HFFc6 (cell line): Measurements from ENCODE around the gene BACE2. TPM values are rescaled to one million over a fixed set of nuclear protein-coding genes. Genes with fewer than 3 reads are reported as not detected.

ENCODE experiments used
- DNase-seq: peaks from one replicate; pipeline ENCODE4 v3.0.0-alpha.2; 2018
- H3K27ac Mint-ChIP-seq: 2 replicates; pipeline ENCODE4 v1.8.0; 2020; ENCODE audit warnings: mild to moderate bottlenecking, mixed read lengths
- H3K27me3 Mint-ChIP-seq: 2 replicates; pipeline ENCODE4 v1.8.0; 2021; ENCODE audit warnings: mild to moderate bottlenecking, moderate library complexity, mixed read lengths; ENCODE audit not compliant: insufficient read depth
- H3K36me3 Mint-ChIP-seq: 2 replicates; pipeline ENCODE4 v1.8.0; 2021; ENCODE audit warnings: low read depth, mixed read lengths
- H3K4me1 Mint-ChIP-seq: 2 replicates; pipeline ENCODE4 v1.8.0; 2020; ENCODE audit warnings: low read depth, mixed read lengths
- H3K4me3 Mint-ChIP-seq: 2 replicates; pipeline ENCODE4 v1.8.0; 2020; ENCODE audit warnings: mild to moderate bottlenecking, moderate library complexity, mixed read lengths
- H3K9me3 Mint-ChIP-seq: 2 replicates; pipeline ENCODE4 v1.8.0; 2020; ENCODE audit warnings: mild to moderate bottlenecking, mixed read lengths
- CTCF ChIP-seq: fragments of 200-600 bp; sonication (generic); IDR thresholded peaks from 2 replicates; pipeline ENCODE4 v1.5.0; 2021; ENCODE audit warnings: antibody characterized with exemption, mild to moderate bottlenecking
- total RNA-seq, 6 experiments: library from RNA; stranded (reverse); fragmentation: NEBNext Ultra II Directional; extraction: Animal tissue kit (Norgen Biotek cat#: 25700); gene quantifications; 2 replicates in 1 of 6; 3 replicates in 5 of 6; pipeline ENCODE4 v1.2.3, GENCODE V29; 2021

Gene BACE2
- total RNA-seq, 6 experiments from 2014 or later, result 2.8 to 13.2 (median 3.8) TPM

GRCh38 chr21:41283211-41283818 is 115.4 kb downstream of the BACE2 start:
- Mint-ChIP-seq H3K9me3 (no peaks in the 10 kb centered on the region), H3K27ac (no peak overlapping the region), H3K36me3 (no peaks in the 10 kb centered on the region), H3K4me3 (no peak overlapping the region), H3K4me1 (no peaks in the 10 kb centered on the region), H3K27me3 (peaks cover 12% of the 10 kb centered on the region)
- peak; percentile 82 for TF ChIP-seq CTCF
- peak; percentile 73 for DNase-seq

GRCh38 chr21:41289431-41289830 is 121.5 kb downstream of the BACE2 start:
- Mint-ChIP-seq H3K27ac (no peak overlapping the region), H3K9me3 (no peaks in the 10 kb centered on the region; the same call in 1 of the 2 replicates), H3K36me3 (no peaks in the 10 kb centered on the region), H3K4me3 (no peak overlapping the region), H3K4me1 (no peaks in the 10 kb centered on the region), H3K27me3 (peaks cover 8% of the 10 kb centered on the region)
- DNase-seq, result no peak
- TF ChIP-seq CTCF, result no peak

GRCh38 chr21:41290106-41290799 is 122.3 kb downstream of the BACE2 start:
- peaks cover 8% of the 10 kb centered on the region for H3K27me3 Mint-ChIP-seq
- H3K36me3 Mint-ChIP-seq, result no peaks in the 10 kb centered on the region
- no peak overlapping the region for H3K27ac Mint-ChIP-seq
- no peak overlapping the region for H3K4me3 Mint-ChIP-seq
- DNase-seq, result no peak
- no peaks in the 10 kb centered on the region; the same call in 1 of the 2 replicates for H3K9me3 Mint-ChIP-seq
- H3K4me1 Mint-ChIP-seq, result no peaks in the 10 kb centered on the region
- no peak for TF ChIP-seq CTCF

GRCh38 chr21:41294548-41295231 is 126.7 kb downstream of the BACE2 start:
- DNase-seq, result no peak
- H3K36me3 Mint-ChIP-seq, result no peaks in the 10 kb centered on the region
- H3K9me3 Mint-ChIP-seq, result peaks cover 4% of the 10 kb centered on the region
- no peak for TF ChIP-seq CTCF
- no peak overlapping the region for H3K4me3 Mint-ChIP-seq
- no peak overlapping the region for H3K27ac Mint-ChIP-seq
- H3K4me1 Mint-ChIP-seq, result no peaks in the 10 kb centered on the region
- H3K27me3 Mint-ChIP-seq, result peaks cover 8% of the 10 kb centered on the region

GRCh38 chr21:41295721-41296254 is 127.8 kb downstream of the BACE2 start:
- Mint-ChIP-seq H3K27ac (no peak overlapping the region), H3K4me3 (no peak overlapping the region), H3K36me3 (no peaks in the 10 kb centered on the region), H3K27me3 (peaks cover 8% of the 10 kb centered on the region), H3K4me1 (no peaks in the 10 kb centered on the region), H3K9me3 (peaks cover 4% of the 10 kb centered on the region)
- DNase-seq, result no peak
- no peak for TF ChIP-seq CTCF
